Measurements from ENCODE around the gene USP53. TPM values are rescaled to one million over a fixed set of nuclear protein-coding genes. Genes with fewer than 3 reads are reported as not detected.

The USP53 gene
- total and polyA plus RNA-seq, 2 of the 13 experiments (the other 11 are each of a cell fraction or from before 2014, with no cell fraction given), result 5.3 to 8.1 TPM

- TF ChIP-seq ZBTB7A (CRISPR knock-in tag; IDR thresholded peaks at IDR 0.05) (no peak), TFDP2 (CRISPR knock-in tag; IDR thresholded peaks at IDR 0.05) (peak; percentile 43), MEF2D (CRISPR knock-in tag; IDR thresholded peaks at IDR 0.05) (0 out of 2 replicates have a peak, but pooled peaks have one; percentile 31), ZSCAN12 (CRISPR knock-in tag; IDR thresholded peaks at IDR 0.05) (no peak), THAP7 (CRISPR knock-in tag; IDR thresholded peaks at IDR 0.05) (no peak), ELF1 (CRISPR knock-in tag; IDR thresholded peaks at IDR 0.05) (no peak), ATF2 (CRISPR knock-in tag; IDR thresholded peaks at IDR 0.05) (no peak), CREB1 (IDR thresholded peaks at IDR 0.05) (no peak), CREB1 (CRISPR knock-in tag; IDR thresholded peaks at IDR 0.05) (no peak), ZFP36 (IDR thresholded peaks at IDR 0.05; ENCODE audit: borderline replicate concordance, low read depth, low read length, partially characterized antibody) (no peak), ONECUT2 (CRISPR knock-in tag; IDR thresholded peaks at IDR 0.05) (no peak), BRD4 (CRISPR knock-in tag; IDR thresholded peaks at IDR 0.05) (no peak), ZNF780A (CRISPR knock-in tag; IDR thresholded peaks at IDR 0.05) (no peak), MAX (IDR thresholded peaks at IDR 0.05) (peak; percentile 86), POLR2AphosphoS5 (IDR thresholded peaks at IDR 0.05; ENCODE audit: low read depth, low read length) (no peak), ZSCAN31 (CRISPR knock-in tag; IDR thresholded peaks at IDR 0.05; ENCODE audit: low read depth) (0 out of 2 replicates have a peak, but pooled peaks have one; percentile 36), ZFP82 (CRISPR knock-in tag; IDR thresholded peaks at IDR 0.05; ENCODE audit: borderline replicate concordance) (no peak), ZNF362 (CRISPR knock-in tag; IDR thresholded peaks at IDR 0.05; ENCODE audit: borderline replicate concordance) (no peak), SAFB2 (CRISPR knock-in tag; IDR thresholded peaks at IDR 0.05; ENCODE audit: borderline replicate concordance, low read depth) (no peak), SP4 (CRISPR knock-in tag; IDR thresholded peaks at IDR 0.05) (no peak), E2F1 (CRISPR knock-in tag; IDR thresholded peaks at IDR 0.05) (no peak), ATF5 (CRISPR knock-in tag; IDR thresholded peaks at IDR 0.05; ENCODE audit: low read depth) (no peak)
Measured at GRCh38 chr4:119302073-119302832, 89.7 kb downstream of the USP53 start (continued).
